ENCODE data around the gene OR52H1.
"Not testable (repeated sequence)": the region's sequence is repeated elsewhere in the genome, so short reads cannot be mapped to it uniquely, and the experiment has no call there.

DNA sequence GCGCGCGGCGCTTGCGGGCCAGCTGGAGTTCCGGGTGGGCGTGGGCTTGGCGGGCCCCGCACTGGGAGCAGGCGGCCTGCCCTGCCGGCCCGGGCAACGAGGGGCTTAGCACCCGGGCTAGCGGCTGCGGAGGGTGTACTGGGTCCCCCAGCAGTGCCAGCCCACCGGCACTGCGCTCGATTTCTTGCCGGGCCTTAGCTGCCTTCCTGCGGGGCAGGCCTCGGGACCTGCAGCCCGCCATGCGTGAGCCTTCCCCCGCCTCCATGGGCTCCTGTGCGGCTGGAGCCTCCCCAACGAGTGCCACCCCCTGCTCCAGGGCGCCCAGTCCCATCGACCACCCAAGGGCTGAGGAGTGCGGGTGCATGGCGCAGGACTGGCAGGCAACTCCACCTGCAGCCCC, 41.6 kb upstream of the OR52H1 start:
- TF ChIP-seq, protein P1, sequence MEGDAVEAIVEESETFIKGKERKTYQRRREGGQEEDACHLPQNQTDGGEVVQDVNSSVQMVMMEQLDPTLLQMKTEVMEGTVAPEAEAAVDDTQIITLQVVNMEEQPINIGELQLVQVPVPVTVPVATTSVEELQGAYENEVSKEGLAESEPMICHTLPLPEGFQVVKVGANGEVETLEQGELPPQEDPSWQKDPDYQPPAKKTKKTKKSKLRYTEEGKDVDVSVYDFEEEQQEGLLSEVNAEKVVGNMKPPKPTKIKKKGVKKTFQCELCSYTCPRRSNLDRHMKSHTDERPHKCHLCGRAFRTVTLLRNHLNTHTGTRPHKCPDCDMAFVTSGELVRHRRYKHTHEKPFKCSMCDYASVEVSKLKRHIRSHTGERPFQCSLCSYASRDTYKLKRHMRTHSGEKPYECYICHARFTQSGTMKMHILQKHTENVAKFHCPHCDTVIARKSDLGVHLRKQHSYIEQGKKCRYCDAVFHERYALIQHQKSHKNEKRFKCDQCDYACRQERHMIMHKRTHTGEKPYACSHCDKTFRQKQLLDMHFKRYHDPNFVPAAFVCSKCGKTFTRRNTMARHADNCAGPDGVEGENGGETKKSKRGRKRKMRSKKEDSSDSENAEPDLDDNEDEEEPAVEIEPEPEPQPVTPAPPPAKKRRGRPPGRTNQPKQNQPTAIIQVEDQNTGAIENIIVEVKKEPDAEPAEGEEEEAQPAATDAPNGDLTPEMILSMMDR (IDR thresholded peaks at IDR 0.05; ENCODE audit: low read length) = not testable (repeated sequence)
- TF ChIP-seq EZH2 (IDR thresholded peaks at IDR 0.05; ENCODE audit: borderline replicate concordance, low read length) = not testable (repeated sequence)
